HepG2 (cell line): ENCODE results near the gene ENDOG. TPM values are rescaled to one million over a fixed set of nuclear protein-coding genes. Genes with fewer than 3 reads are reported as not detected.
A peak's percentile ranks its signal among the peaks of the same experiment; 100 is the strongest.

Experiments used
- ATAC-seq: fragments of 200-7000 bp; cut with Tn5 transposase; 3 replicates; pipeline ENCODE4 v1.9.1; 2020; ENCODE audit warnings: mild to moderate bottlenecking, moderate library complexity
- BruUV-seq: library from RNA; stranded (reverse); fragments of 400-500 nt; replicated peaks from 2 replicates; lab custom pipeline; 2021; lab: Mats Ljungman, UMichigan
- CTCF ChIA-PET: fragments of 300-600 bp; formaldehyde crosslinking; extraction: SDS; loops from one replicate; lab custom pipeline; 2021; ENCODE audit warnings: low total read pairs, inconsistent platforms, low intra/inter-chr PET ratio; lab: Yijun Ruan, JAX
- POLR2A ChIA-PET: fragments of 350-600 bp; sonication (Branson Sonifier 250); formaldehyde crosslinking; loops from one replicate; lab custom pipeline; 2020; ENCODE audit warnings: antibody characterized with exemption, inconsistent platforms; lab: Yijun Ruan, JAX
- DNase-seq: peaks from one replicate; pipeline ENCODE4 v3.0.0-alpha.2; 2015; ENCODE audit warnings: low spot score
- FAIRE-seq: peaks from 3 replicates; lab custom pipeline; 2011; peaks lifted over from hg19 to GRCh38; lab: Jason Lieb, UNC
- H2AFZ ChIP-seq: one replicate; pipeline ENCODE4 v1.6.1; 2011; ENCODE audit warnings: low read length, inconsistent platforms
- H3K27ac ChIP-seq: fragments of 300-600 bp; 3 replicates; pipeline ENCODE4 v1.8.0; 2011; ENCODE audit warnings: mixed run types, mild to moderate bottlenecking, mixed read lengths, low read length, inconsistent platforms; ENCODE audit not compliant: insufficient read depth; ENCODE audit errors: extremely low read length
- H3K27me3 ChIP-seq, 2 experiments: fragments of 200-600 bp in 1 of 2; 2 replicates in 1 of 2; 3 replicates in 1 of 2; pipeline versions ENCODE4 v1.6.0 to v1.8.0; 2011; ENCODE audit warnings: low read length in 2 of 2, mild to moderate bottlenecking in 2 of 2, moderate library complexity in 2 of 2, inconsistent platforms in 1 of 2; ENCODE audit not compliant: insufficient read depth in 2 of 2, control insufficient read depth in 1 of 2
- H3K36me3 ChIP-seq, 2 experiments: fragments of 200-600 bp in 1 of 2; replicated peaks in 1 of 2; 2 replicates in 1 of 2; 3 replicates in 1 of 2; pipeline versions ENCODE4 v1.5.1 to v1.8.0; 2011; ENCODE audit warnings: low read length in 2 of 2, inconsistent platforms in 1 of 2; ENCODE audit not compliant: insufficient read depth in 2 of 2, control insufficient read depth in 1 of 2
- H3K4me1 ChIP-seq: 2 replicates; pipeline ENCODE4 v1.5.1; 2012; ENCODE audit warnings: low read length, inconsistent platforms; ENCODE audit not compliant: insufficient read depth
- H3K4me2 ChIP-seq: 2 replicates; pipeline ENCODE4 v1.6.0; 2011; ENCODE audit warnings: low read depth, low read length, inconsistent platforms
- H3K4me3 ChIP-seq, 3 experiments: fragments of 200-600 bp in 1 of 3; sonication (generic), shearing (Covaris generic) in 1 of 3; replicated peaks in 1 of 3; 2 replicates each; pipeline ENCODE4 v1.5.1; 2011 to 2016; ENCODE audit warnings: low read length in 3 of 3, inconsistent platforms in 2 of 3, low read depth in 2 of 3, mild to moderate bottlenecking in 2 of 3, control low read depth in 1 of 3, mixed read lengths in 1 of 3; ENCODE audit not compliant: insufficient read depth in 1 of 3
- H3K79me2 ChIP-seq: one replicate; pipeline ENCODE4 v1.6.1; 2011; ENCODE audit warnings: low read length, inconsistent platforms; ENCODE audit not compliant: insufficient read depth
- H3K9ac ChIP-seq: 2 replicates; pipeline ENCODE4 v1.6.0; 2011; ENCODE audit warnings: mild to moderate bottlenecking, low read depth, low read length, inconsistent platforms; ENCODE audit not compliant: insufficient read depth
- H3K9me3 ChIP-seq: 2 replicates; pipeline ENCODE4 v1.5.1; 2012; ENCODE audit warnings: mild to moderate bottlenecking, low read length
- H4K20me1 ChIP-seq: 2 replicates; pipeline ENCODE4 v1.6.0; 2011; ENCODE audit warnings: inconsistent platforms, mild to moderate bottlenecking, low read length, moderate library complexity; ENCODE audit not compliant: insufficient read depth
- AFF4 ChIP-seq: sonication (generic); formaldehyde crosslinking; IDR thresholded peaks from 2 replicates; pipeline ENCODE4 v1.4.0; 2020; ENCODE audit warnings: missing genetic modification reagents
- CBX5 ChIP-seq: sonication (generic); formaldehyde crosslinking; IDR thresholded peaks from 2 replicates; pipeline ENCODE4 v1.4.0; 2020; ENCODE audit warnings: missing genetic modification reagents, borderline replicate concordance
- IRF1 ChIP-seq: sonication (generic); formaldehyde crosslinking; IDR thresholded peaks from 2 replicates; pipeline ENCODE4 v1.4.0; 2020; ENCODE audit warnings: low read depth, mild to moderate bottlenecking, missing genetic modification reagents
- PHF21A ChIP-seq: sonication (generic); formaldehyde crosslinking; IDR thresholded peaks from 2 replicates; pipeline ENCODE4 v1.5.0; 2020; ENCODE audit warnings: mild to moderate bottlenecking, missing genetic modification reagents
- PLSCR1 ChIP-seq: sonication (generic); formaldehyde crosslinking; IDR thresholded peaks from 2 replicates; pipeline ENCODE4 v1.5.0; 2020; ENCODE audit warnings: missing genetic modification reagents, mild to moderate bottlenecking, borderline replicate concordance
- PRPF4 ChIP-seq: fragments of 200-400 bp; formaldehyde crosslinking; IDR thresholded peaks from 2 replicates; pipeline ENCODE4 v1.6.1; 2016; ENCODE audit warnings: low read length, low read depth; ENCODE audit not compliant: poor library complexity, severe bottlenecking
- TMF1 ChIP-seq: sonication (generic); formaldehyde crosslinking; IDR thresholded peaks from 2 replicates; pipeline ENCODE4 v1.8.1; 2022; ENCODE audit warnings: low read depth, missing genetic modification reagents
- ZBTB4 ChIP-seq: sonication (generic); formaldehyde crosslinking; IDR thresholded peaks from 2 replicates; pipeline ENCODE4 v1.4.0; 2020; ENCODE audit warnings: missing genetic modification reagents, mild to moderate bottlenecking, borderline replicate concordance
- ZNF230 ChIP-seq: sonication (generic); formaldehyde crosslinking; IDR thresholded peaks from 2 replicates; pipeline ENCODE4 v1.4.0; 2020; ENCODE audit warnings: mild to moderate bottlenecking, missing genetic modification reagents
- ZNF264 ChIP-seq: sonication (generic); formaldehyde crosslinking; IDR thresholded peaks from 2 replicates; pipeline ENCODE4 v1.4.0; 2020; ENCODE audit warnings: missing genetic modification reagents
- ZNF672 ChIP-seq: sonication (generic); formaldehyde crosslinking; IDR thresholded peaks from 2 replicates; pipeline ENCODE4 v1.8.1; 2022; ENCODE audit warnings: missing genetic modification reagents
- WGBS: methylation state at CpG from one replicate; pipeline ENCODE4 v1.1.6; 2017; ENCODE audit warnings: low lambda C conversion rate; 5-methylcytosine and 5-hydroxymethylcytosine counted together
- in situ Hi-C: cut with HindIII; loops from 2 replicates; pipeline ENCODE4 v1.10.0; 2017; ENCODE audit warnings: low pct_unique_long_range_greater_than_20kb; ENCODE audit not compliant: extremely low pct_ligation_motif_present
- intact Hi-C: fragments of 100-400 bp; cut with micrococcal nuclease; formaldehyde crosslinking; loops from one replicate; pipeline ENCODE4 v1.10.0; 2022; ENCODE audit not compliant: unreplicated experiment
- polyA plus RNA-seq, 8 experiments: library from polyadenylated mRNA; depleted of rRNA in 3 of 8; stranded (reverse) in 7 of 8; unstranded in 1 of 8; fragments of >200 nt; fragmentation: Illumina TruSeq in 4 of 8; extraction: Trizol in 4 of 8; gene quantifications; 2 replicates each; pipeline versions ENCODE4 v1.2.1 to v1.2.3, GENCODE V29; 2011 to 2016; ENCODE audit warnings: low read depth in 4 of 8, missing spikeins in 1 of 8, mixed read lengths in 1 of 8; ENCODE audit not compliant: insufficient read depth in 1 of 8
- total RNA-seq, 5 experiments: library from RNA; depleted of rRNA; stranded (reverse); fragments of >200 nt; fragmentation: Illumina TruSeq; extraction: Trizol; gene quantifications; 2 replicates each; pipeline ENCODE4 v1.2.3, GENCODE V29; 2016; ENCODE audit warnings: low read depth in 1 of 5

Gene ENDOG
- total and polyA plus RNA-seq, 2 of the 13 experiments (the other 11 are each of a cell fraction or from before 2014, with no cell fraction given): 26.3 to 28.8 TPM

DNA sequence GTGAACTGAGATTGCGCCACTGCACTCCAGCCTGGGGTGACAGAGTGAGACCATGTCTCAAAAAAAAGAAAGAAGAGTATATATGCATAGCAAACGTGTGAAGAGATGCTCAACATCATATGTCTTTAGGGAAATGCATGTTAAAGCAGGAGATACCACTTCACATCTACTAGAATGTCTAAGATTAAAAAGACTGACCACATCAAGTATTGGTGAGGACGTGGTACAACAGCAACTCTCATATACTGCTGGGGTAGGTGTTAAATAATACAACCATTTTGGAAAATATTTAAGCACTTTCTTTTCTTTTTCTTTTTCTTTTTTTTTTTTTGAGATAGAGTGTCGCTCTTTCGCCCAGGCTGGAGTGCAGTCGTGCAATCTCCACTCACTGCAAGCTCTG, 32.9 kb upstream of the ENDOG start (continued):
- TF ChIP-seq PHF21A (no peak), ZNF230 (CRISPR knock-in tag) (no peak)

DNA sequence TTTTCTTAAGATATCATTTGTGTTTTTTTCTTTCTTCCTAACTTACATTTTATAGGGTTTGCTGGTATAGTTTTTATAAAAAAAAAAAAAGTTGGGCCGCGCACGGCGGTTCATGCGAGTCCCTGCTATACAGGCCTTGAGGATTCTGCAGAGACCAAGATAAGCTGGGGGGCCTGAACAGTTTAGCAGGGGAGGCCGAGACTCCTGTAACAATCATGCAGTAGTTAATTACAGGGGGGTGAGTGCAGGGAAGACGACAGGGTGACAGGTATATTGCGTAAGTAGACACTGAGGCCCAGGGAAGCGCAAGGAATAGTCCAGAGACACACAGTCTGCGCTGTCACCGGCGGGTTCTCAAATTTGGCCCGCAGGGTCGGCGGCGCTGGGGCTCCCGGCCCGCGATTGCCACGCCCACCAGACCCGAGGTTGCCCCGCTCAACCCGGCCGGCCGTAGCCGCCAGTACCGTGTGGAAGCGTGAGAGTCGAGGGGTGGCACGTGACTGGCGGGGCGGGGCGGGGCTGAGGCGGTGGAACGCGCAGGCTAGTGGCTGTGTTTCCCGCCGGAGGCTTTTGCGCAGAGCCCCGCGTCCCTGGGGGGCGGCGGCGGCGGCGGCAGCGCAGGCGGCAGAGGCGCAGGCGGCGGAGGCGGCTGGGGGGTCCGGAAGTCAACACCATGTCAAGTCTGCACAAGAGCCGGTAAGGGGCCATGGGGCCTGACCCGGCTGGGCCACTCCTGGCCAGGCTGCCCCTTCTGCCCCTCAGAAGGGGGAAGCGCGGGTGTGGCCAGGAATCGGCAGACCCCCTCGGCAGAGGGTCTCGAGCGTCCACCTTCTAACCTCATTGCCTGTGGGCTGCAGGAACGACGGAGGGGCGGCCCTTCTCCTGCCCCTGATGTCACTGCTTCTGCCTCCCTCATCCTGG, 31.4 kb upstream of the ENDOG start, which contains the start of gene TBC1D13:
TSS of gene TBC1D13 (plus strand) at position 573 of the 921 bp plus-strand sequence. CDS start at position 674, 101 bp downstream.
- peak within 1 kb of the TSS; percentile 82 for H3K9ac ChIP-seq
- POLR2A ChIA-PET: interaction anchor here (1.5 kb wide), 1 partner anchor 15 kb away, joined by 3 read pairs; the partner anchor contains the start of gene ZER1
- DNase-seq (peak; percentile 75), ATAC-seq (peak; percentile 96), FAIRE-seq (no peak)
- no peaks in the 10 kb centered on the region; a peak in 1 of 5 replicates for H3K27me3 ChIP-seq
- H3K4me1 ChIP-seq: peaks cover 26% of the 10 kb centered on the region
- intact Hi-C loops (loop anchor here (1.0 kb wide), 2 partner anchors 15 to 54 kb away; no protein-coding TSS in a partner anchor), in situ Hi-C loops (no loop called here)
- H3K4me3 ChIP-seq: peak within 1 kb of the TSS; percentile 78 to 94 (median 78)
- CTCF ChIA-PET: interaction anchor here (1.2 kb wide), 1 partner anchor 54 kb away, joined by 4 read pairs; no protein-coding TSS in a partner anchor
- no peak within 1 kb of the TSS for H2AFZ ChIP-seq
- no peaks in the 10 kb centered on the region for H4K20me1 ChIP-seq
- H3K79me2 ChIP-seq: no peaks in the 10 kb centered on the region
- peaks cover 8% of the 10 kb centered on the region for H3K9me3 ChIP-seq
- peak within 1 kb of the TSS; percentile 52 for H3K27ac ChIP-seq
- peaks cover 8% of the 10 kb centered on the region in 2 experiments for H3K36me3 ChIP-seq
- WGBS: 16% methylated on average over 28 of the region's 64 CpGs
- no TSS peak for BruUV-seq
- H3K4me2 ChIP-seq: peak within 1 kb of the TSS; percentile 97
- peak; percentile 63; the same call in 1 of the 2 replicates for TF ChIP-seq ZNF264
- peak; percentile 68 for TF ChIP-seq PRPF4
- peak; percentile 91; the same call in 1 of the 2 replicates for TF ChIP-seq TMF1 (CRISPR knock-in tag)
- TF ChIP-seq CBX5 (CRISPR knock-in tag): 0 out of 2 replicates have a peak, but pooled peaks have one; percentile 30
- peak; percentile 93; the same call in 1 of the 2 replicates for TF ChIP-seq IRF1 (CRISPR knock-in tag)
- TF ChIP-seq AFF4 (CRISPR knock-in tag): peak; percentile 73; the same call in 1 of the 2 replicates
- peak; percentile 42; the same call in 1 of the 2 replicates for TF ChIP-seq PLSCR1
- TF ChIP-seq ZNF672 (CRISPR knock-in tag): 0 out of 2 replicates have a peak, but pooled peaks have one; percentile 53
- peak; percentile 85; the same call in 1 of the 2 replicates for TF ChIP-seq ZBTB4
